ENCODE results near the gene PAX8.
"Not testable (repeated sequence)": the region's sequence is repeated elsewhere in the genome, so short reads cannot be mapped to it uniquely, and the experiment has no call there.

GRCh38 chr2:113311191-113311590 is 32.5 kb upstream of the PAX8 start:
- not testable (repeated sequence) for TF ChIP-seq CTCF, POLR2A (IDR thresholded peaks at IDR 0.05)

Data from adrenal gland (tissue), 5 donors.